Coronary artery (tissue), 2 donors: Measurements from ENCODE around the gene CD63.

Experiments
- DNase-seq: peaks from one replicate; pipeline ENCODE4 v3.0.0-alpha.2; 2017; ENCODE audit warnings: low spot score
- H3K27ac ChIP-seq, 2 donors: fragments of 200-600 bp; sonication (generic); one replicate each; pipeline ENCODE4 v1.5.1; 2016 to 2019
- H3K4me3 ChIP-seq: fragments of 200-600 bp; sonication (generic); 2 replicates; pipeline ENCODE4 v1.5.1; 2016; ENCODE audit warnings: mild to moderate bottlenecking, moderate library complexity
- TF ChIP-seq, protein P1 (sequence below): fragments of 200-600 bp; sonication (generic); IDR thresholded peaks from one replicate; pipeline ENCODE4 v1.5.1; 2019; ENCODE audit warnings: antibody characterized with exemption

Gene CD63, protein sequence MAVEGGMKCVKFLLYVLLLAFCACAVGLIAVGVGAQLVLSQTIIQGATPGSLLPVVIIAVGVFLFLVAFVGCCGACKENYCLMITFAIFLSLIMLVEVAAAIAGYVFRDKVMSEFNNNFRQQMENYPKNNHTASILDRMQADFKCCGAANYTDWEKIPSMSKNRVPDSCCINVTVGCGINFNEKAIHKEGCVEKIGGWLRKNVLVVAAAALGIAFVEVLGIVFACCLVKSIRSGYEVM

DNA sequence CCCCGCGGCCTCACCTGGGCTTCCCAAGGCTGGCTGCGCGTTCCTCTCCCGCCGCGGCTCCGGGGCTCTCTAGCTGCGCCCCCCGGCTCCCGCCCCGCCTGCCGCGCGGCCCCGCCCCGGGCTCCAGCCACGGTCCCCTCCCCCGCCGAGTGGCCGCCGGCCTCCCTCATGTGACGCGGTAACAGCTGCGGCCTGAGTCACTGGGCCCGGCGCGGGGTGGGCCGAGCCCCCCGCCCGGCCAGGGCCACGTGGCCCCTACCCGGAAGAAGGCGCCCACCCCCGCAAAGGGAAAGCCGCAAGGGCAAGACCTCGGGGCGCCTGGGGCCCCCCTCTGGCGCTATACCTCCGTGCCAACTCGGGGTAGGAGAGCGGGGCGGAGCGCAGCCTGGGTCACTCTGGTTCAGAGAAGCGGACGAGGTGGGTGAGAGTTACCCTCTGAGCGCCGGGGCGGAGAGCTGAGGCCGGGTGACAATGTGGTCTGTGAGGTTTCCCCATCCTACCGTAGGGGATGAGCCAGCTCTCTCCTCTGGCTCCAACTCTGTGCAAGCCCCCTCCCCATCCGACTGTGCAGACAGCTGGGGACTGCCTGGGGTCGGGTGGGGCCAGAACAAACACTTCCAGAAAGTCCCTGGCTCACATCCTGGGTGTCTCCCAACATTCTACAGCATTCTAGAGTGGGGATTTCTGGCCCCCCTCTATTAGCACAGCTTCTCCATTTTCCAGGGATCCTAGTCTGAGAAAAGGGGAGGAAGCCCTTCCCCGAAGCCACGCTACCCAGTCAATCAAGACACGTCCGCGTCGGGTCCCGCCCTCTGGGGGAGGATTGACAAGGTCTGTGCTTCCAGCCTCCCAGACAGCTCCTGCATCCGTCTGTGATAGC is at the start of gene CD63:
TSS of gene CD63 (minus strand) at position 71 of the 880 bp plus-strand sequence. CDS start 668 bp downstream, outside the sequence.
- TF ChIP-seq, protein P1, sequence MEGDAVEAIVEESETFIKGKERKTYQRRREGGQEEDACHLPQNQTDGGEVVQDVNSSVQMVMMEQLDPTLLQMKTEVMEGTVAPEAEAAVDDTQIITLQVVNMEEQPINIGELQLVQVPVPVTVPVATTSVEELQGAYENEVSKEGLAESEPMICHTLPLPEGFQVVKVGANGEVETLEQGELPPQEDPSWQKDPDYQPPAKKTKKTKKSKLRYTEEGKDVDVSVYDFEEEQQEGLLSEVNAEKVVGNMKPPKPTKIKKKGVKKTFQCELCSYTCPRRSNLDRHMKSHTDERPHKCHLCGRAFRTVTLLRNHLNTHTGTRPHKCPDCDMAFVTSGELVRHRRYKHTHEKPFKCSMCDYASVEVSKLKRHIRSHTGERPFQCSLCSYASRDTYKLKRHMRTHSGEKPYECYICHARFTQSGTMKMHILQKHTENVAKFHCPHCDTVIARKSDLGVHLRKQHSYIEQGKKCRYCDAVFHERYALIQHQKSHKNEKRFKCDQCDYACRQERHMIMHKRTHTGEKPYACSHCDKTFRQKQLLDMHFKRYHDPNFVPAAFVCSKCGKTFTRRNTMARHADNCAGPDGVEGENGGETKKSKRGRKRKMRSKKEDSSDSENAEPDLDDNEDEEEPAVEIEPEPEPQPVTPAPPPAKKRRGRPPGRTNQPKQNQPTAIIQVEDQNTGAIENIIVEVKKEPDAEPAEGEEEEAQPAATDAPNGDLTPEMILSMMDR: no peak
- H3K27ac ChIP-seq: peak within 1 kb of the TSS; percentile 96 to 98
- DNase-seq: peak; percentile 95
- H3K4me3 ChIP-seq: peak within 1 kb of the TSS; percentile 95

DNA sequence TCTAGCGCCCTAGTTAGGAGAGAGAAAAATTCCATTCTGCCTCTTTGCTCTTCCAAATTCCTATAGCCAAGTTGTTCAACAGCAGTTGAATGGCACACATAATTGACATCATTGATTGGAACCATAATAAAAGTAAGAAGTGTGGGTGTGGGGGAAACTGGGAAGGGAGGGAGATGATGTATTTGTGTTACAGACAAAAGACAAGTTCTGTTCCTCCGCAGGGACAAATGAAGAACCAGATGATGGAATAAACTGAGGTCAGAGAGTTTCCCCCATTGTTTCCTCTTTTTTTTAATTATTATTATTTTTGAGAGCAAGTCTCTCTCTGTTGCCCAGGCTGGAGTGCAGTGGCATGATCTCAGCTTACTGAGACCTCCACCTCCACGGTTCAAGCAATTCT is 49.0 kb upstream of the CD63 start:
- H3K27ac ChIP-seq: no peak overlapping the region
- DNase-seq: no peak
- TF ChIP-seq, protein P1: no peak
- no peak overlapping the region for H3K4me3 ChIP-seq

DNA sequence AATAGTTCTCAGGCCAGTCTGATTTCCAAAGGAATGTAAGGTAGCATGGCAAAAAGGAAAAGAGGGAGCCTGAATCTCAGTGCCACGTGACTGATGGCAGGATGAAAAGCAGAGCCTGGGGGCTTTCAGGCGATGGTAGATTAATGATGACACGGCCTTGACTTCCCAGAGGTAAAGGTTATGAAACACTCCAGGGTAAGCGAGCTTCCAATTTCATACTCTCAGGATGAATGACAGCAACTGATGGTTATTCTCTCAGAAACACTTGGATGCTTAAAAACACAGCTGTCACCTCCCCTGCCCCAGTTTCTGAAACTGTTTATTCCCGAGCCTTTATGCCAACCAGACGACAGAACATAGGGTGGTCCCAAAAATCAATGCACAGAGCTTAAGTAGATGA is 42.9 kb upstream of the CD63 start:
- Histone ChIP-seq H3K4me3 (no peak overlapping the region), H3K27ac (no peak overlapping the region)
- no peak for DNase-seq
- TF ChIP-seq, protein P1: no peak

DNA sequence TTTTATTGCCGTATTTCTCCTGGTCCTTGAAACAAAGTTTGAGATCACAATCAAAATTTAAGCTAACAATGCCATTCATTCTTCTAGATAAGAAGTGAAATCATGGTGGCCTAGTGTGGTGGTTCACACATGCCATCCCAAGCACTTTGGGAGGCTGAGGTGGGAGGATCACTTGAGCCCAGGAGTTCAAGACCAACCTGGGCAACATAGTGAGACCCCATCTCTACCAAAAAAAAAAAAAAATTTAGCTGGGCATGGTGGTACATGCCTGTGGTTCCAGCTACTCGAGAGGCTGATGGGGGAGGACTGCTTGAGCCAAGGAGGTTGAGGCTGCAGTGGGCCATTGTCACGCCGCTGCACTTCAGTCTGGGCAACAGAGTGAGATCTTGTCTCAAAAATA is 38.3 kb upstream of the CD63 start:
- Histone ChIP-seq H3K4me3 (no peak overlapping the region), H3K27ac (no peak overlapping the region)
- DNase-seq: no peak
- TF ChIP-seq, protein P1: no peak

DNA sequence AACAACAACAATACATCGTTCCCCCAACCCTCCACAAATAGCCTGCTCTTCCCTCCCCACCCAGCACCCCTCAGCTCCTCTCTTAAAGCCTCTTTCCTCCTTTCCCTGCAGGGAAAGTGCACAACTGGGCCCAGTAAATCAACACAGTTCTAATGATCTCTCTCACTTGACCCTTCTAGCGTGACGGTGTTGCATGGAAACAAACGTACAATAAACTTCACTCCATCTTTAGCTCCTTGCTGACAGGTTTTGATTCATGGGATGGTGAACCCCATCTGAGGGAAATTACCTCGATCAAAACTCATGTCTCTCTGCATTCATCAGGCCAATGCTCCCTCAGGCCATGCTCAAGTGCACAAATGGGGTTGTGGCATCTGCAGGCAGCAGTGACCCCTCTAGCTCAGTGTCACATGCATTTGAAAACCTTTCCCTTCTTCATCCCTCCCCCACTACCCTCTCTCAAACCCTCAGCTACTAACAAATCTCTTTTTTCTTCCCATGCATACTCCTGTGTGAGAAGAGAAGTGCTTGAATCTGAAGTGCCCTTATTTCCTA is 37.0 kb upstream of the CD63 start:
- H3K4me3 ChIP-seq: no peak overlapping the region
- DNase-seq: no peak
- TF ChIP-seq, protein P1: no peak

DNA sequence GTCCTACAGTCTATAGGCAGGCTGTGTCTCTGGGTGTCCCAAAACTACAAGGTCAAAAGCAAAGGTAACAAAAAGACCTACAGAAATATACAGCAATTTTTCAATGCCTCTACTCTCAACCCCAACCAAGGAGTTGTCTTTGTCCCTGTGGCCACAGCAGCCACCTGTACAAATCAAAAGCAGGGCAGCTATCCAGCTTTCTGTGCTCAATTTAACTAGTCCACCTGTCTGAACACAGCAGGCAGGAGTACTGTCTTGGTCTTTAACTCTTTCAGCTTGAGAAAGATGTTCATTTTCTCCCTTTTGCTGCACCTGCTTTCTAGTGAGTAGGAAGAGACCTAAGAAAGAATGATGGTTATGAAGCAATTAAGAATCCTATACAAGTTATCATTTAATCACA is 33.8 kb upstream of the CD63 start:
- TF ChIP-seq, protein P1: no peak
- no peak for DNase-seq
- Histone ChIP-seq H3K4me3 (no peak overlapping the region), H3K27ac (no peak overlapping the region)

More for the DNA sequence above, 37.0 kb upstream of the CD63 start:
- H3K27ac ChIP-seq: no peak overlapping the region
